Measurements from ENCODE around the gene MCUR1. TPM values are rescaled to one million over a fixed set of nuclear protein-coding genes. Genes with fewer than 3 reads are reported as not detected.

Gene MCUR1
- total and polyA plus RNA-seq, 9 of the 15 experiments (the other 6 are each of a cell fraction or from before 2014, with no cell fraction given): 5.1 to 60.2 (median 41.4) TPM

DNA sequence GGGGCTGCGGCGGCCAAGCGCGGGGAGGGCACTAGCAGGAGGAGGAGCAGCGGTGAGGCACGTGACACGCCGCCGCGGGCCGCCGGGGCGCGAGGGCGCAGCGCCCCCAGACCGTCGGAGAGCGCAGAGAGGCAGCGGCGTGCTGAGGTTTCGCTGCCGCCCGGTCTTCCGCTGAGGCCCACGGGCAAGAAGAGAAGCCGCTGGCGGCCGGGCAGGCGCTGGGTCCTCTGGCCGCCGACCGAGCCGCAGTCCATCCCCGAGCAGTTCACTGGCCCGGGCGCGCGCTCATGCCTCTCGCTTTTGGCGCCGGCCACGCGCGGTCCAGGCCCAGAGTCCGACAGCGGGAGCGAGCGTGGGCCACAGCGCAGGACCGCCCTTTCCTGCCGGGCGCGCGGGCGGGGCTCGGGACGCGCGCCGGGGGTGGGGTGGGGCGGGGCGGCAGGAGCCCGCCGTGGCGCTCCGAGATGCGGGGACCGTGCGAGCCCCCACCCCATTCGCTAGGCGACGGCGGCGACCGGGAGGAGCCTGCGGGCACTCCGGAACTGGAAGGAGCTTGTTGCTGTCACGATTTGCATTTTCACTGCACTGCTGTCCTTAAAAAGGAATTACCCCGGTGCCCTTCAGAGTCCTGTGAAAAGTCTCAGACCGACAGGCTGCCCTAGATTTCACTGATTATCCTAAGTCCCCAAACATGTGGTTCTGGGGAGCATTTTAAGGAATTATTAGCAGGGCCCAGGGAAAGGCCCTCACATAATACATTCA, at the start of gene MCUR1 (continued):
- TF ChIP-seq HNRNPK (IDR thresholded peaks at IDR 0.05; ENCODE audit: low read depth, low read length, poor library complexity, severe bottlenecking) (no peak), POLR2G (IDR thresholded peaks at IDR 0.05; ENCODE audit: low read depth, low read length) (peak; percentile 96), ZNF644 (tag; IDR thresholded peaks at IDR 0.05; ENCODE audit: low read depth) (peak; percentile 85), EHMT2 (IDR thresholded peaks at IDR 0.05) (no peak), ZFPM2 (CRISPR knock-in tag; IDR thresholded peaks at IDR 0.05) (no peak; the same call in 1 of the 2 replicates), KDM5B (IDR thresholded peaks at IDR 0.05; ENCODE audit: insufficient replicate concordance, low read depth, low read length) (peak; percentile 77), ZKSCAN3 (CRISPR knock-in tag; IDR thresholded peaks at IDR 0.05) (no peak)
- TF ChIP-seq, protein P1, sequence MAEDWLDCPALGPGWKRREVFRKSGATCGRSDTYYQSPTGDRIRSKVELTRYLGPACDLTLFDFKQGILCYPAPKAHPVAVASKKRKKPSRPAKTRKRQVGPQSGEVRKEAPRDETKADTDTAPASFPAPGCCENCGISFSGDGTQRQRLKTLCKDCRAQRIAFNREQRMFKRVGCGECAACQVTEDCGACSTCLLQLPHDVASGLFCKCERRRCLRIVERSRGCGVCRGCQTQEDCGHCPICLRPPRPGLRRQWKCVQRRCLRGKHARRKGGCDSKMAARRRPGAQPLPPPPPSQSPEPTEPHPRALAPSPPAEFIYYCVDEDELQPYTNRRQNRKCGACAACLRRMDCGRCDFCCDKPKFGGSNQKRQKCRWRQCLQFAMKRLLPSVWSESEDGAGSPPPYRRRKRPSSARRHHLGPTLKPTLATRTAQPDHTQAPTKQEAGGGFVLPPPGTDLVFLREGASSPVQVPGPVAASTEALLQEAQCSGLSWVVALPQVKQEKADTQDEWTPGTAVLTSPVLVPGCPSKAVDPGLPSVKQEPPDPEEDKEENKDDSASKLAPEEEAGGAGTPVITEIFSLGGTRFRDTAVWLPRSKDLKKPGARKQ (CRISPR knock-in tag; IDR thresholded peaks at IDR 0.05): no peak
- TF ChIP-seq, protein P2, sequence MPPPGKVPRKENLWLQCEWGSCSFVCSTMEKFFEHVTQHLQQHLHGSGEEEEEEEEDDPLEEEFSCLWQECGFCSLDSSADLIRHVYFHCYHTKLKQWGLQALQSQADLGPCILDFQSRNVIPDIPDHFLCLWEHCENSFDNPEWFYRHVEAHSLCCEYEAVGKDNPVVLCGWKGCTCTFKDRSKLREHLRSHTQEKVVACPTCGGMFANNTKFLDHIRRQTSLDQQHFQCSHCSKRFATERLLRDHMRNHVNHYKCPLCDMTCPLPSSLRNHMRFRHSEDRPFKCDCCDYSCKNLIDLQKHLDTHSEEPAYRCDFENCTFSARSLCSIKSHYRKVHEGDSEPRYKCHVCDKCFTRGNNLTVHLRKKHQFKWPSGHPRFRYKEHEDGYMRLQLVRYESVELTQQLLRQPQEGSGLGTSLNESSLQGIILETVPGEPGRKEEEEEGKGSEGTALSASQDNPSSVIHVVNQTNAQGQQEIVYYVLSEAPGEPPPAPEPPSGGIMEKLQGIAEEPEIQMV (tag; conservative IDR thresholded peaks at IDR 0.05; ENCODE audit: low read depth): no peak
- TF ChIP-seq, protein P3, sequence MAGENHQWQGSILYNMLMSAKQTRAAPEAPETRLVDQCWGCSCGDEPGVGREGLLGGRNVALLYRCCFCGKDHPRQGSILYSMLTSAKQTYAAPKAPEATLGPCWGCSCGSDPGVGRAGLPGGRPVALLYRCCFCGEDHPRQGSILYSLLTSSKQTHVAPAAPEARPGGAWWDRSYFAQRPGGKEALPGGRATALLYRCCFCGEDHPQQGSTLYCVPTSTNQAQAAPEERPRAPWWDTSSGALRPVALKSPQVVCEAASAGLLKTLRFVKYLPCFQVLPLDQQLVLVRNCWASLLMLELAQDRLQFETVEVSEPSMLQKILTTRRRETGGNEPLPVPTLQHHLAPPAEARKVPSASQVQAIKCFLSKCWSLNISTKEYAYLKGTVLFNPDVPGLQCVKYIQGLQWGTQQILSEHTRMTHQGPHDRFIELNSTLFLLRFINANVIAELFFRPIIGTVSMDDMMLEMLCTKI (IDR thresholded peaks at IDR 0.05; ENCODE audit: partially characterized antibody): no peak
- TF ChIP-seq, protein P4, sequence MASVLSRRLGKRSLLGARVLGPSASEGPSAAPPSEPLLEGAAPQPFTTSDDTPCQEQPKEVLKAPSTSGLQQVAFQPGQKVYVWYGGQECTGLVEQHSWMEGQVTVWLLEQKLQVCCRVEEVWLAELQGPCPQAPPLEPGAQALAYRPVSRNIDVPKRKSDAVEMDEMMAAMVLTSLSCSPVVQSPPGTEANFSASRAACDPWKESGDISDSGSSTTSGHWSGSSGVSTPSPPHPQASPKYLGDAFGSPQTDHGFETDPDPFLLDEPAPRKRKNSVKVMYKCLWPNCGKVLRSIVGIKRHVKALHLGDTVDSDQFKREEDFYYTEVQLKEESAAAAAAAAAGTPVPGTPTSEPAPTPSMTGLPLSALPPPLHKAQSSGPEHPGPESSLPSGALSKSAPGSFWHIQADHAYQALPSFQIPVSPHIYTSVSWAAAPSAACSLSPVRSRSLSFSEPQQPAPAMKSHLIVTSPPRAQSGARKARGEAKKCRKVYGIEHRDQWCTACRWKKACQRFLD (CRISPR knock-in tag; IDR thresholded peaks at IDR 0.05): peak; percentile 97
- TF ChIP-seq, protein P5, sequence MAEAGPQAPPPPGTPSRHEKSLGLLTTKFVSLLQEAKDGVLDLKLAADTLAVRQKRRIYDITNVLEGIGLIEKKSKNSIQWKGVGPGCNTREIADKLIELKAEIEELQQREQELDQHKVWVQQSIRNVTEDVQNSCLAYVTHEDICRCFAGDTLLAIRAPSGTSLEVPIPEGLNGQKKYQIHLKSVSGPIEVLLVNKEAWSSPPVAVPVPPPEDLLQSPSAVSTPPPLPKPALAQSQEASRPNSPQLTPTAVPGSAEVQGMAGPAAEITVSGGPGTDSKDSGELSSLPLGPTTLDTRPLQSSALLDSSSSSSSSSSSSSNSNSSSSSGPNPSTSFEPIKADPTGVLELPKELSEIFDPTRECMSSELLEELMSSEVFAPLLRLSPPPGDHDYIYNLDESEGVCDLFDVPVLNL (CRISPR knock-in tag; IDR thresholded peaks at IDR 0.05; ENCODE audit: low read depth): no peak
- TF ChIP-seq, protein P6, sequence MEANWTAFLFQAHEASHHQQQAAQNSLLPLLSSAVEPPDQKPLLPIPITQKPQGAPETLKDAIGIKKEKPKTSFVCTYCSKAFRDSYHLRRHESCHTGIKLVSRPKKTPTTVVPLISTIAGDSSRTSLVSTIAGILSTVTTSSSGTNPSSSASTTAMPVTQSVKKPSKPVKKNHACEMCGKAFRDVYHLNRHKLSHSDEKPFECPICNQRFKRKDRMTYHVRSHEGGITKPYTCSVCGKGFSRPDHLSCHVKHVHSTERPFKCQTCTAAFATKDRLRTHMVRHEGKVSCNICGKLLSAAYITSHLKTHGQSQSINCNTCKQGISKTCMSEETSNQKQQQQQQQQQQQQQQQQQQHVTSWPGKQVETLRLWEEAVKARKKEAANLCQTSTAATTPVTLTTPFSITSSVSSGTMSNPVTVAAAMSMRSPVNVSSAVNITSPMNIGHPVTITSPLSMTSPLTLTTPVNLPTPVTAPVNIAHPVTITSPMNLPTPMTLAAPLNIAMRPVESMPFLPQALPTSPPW (CRISPR knock-in tag; IDR thresholded peaks at IDR 0.05): peak; percentile 98
- TF ChIP-seq, protein P7, sequence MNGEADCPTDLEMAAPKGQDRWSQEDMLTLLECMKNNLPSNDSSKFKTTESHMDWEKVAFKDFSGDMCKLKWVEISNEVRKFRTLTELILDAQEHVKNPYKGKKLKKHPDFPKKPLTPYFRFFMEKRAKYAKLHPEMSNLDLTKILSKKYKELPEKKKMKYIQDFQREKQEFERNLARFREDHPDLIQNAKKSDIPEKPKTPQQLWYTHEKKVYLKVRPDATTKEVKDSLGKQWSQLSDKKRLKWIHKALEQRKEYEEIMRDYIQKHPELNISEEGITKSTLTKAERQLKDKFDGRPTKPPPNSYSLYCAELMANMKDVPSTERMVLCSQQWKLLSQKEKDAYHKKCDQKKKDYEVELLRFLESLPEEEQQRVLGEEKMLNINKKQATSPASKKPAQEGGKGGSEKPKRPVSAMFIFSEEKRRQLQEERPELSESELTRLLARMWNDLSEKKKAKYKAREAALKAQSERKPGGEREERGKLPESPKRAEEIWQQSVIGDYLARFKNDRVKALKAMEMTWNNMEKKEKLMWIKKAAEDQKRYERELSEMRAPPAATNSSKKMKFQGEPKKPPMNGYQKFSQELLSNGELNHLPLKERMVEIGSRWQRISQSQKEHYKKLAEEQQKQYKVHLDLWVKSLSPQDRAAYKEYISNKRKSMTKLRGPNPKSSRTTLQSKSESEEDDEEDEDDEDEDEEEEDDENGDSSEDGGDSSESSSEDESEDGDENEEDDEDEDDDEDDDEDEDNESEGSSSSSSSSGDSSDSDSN (IDR thresholded peaks at IDR 0.05; ENCODE audit: borderline replicate concordance in 1 of 2, low read depth in 2 of 2, low read length in 2 of 2): peak; percentile 17 to 56; a peak in 1 of 4 replicates

Measured in K562 (cell line).